Ishikawa (cell line): ENCODE measurements around the gene PLPP1.

ENCODE experiments used
- CREB1 ChIP-seq: IDR thresholded peaks from 2 replicates; pipeline ENCODE4 v1.6.1; 2012; ENCODE audit warnings: low read depth
- EGR1 ChIP-seq: IDR thresholded peaks from 2 replicates; pipeline ENCODE4 v1.6.1; 2012
- EP300 ChIP-seq: IDR thresholded peaks from 2 replicates; pipeline ENCODE4 v1.6.1; 2012; ENCODE audit warnings: borderline replicate concordance
- TAF1 ChIP-seq: IDR thresholded peaks from 2 replicates; pipeline ENCODE4 v1.6.1; 2012; ENCODE audit warnings: low read depth, mild to moderate bottlenecking
- TCF12 ChIP-seq: IDR thresholded peaks from 2 replicates; pipeline ENCODE4 v1.6.1; 2012; ENCODE audit warnings: low read depth
- TEAD4 ChIP-seq: IDR thresholded peaks from 2 replicates; pipeline ENCODE4 v1.6.1; 2012
- USF1 ChIP-seq: IDR thresholded peaks from 2 replicates; pipeline ENCODE4 v1.6.1; 2012

Gene PLPP1

GRCh38 chr5:55377810-55378209, 157.0 kb downstream of the PLPP1 start:
- TF ChIP-seq USF1 (no peak), CREB1 (no peak), TAF1 (no peak), EGR1 (no peak), EP300 (no peak), TCF12 (no peak), TEAD4 (no peak)
